Upper lobe of left lung (tissue), 6 donors: ENCODE measurements around the gene SELENOO. TPM values are rescaled to one million over a fixed set of nuclear protein-coding genes. Genes with fewer than 3 reads are reported as not detected.

Experiments
- ATAC-seq, 2 donors: fragments of 200-7000 bp; cut with Tn5 transposase; one replicate each; pipeline ENCODE4 v1.9.1; 2022; ENCODE audit warnings: mild to moderate bottlenecking in 2 of 2, moderate library complexity in 2 of 2; ENCODE audit not compliant: low FRiP score in 2 of 2
- DNase-seq, 2 donors: peaks; one replicate each; pipeline ENCODE4 v3.0.0-alpha.2; 2019 to 2020
- H3K27ac ChIP-seq, 4 donors: fragments of 200-600 bp; sonication (generic); one replicate each; pipeline ENCODE4 v1.5.1; 2016 to 2019
- H3K27me3 ChIP-seq, 4 donors: fragments of 200-600 bp; sonication (generic); one replicate each; pipeline ENCODE4 v1.5.1; 2017 to 2019
- H3K36me3 ChIP-seq, 4 donors: fragments of 200-600 bp; sonication (generic); one replicate each; pipeline ENCODE4 v1.5.1; 2016 to 2019
- H3K4me1 ChIP-seq, 4 donors: fragments of 200-600 bp; sonication (generic); one replicate each; pipeline ENCODE4 v1.5.1; 2018 to 2019
- H3K4me3 ChIP-seq, 4 donors: fragments of 200-600 bp; sonication (generic); one replicate each; pipeline ENCODE4 v1.5.1; 2017 to 2019; ENCODE audit warnings: mild to moderate bottlenecking in 2 of 4, moderate library complexity in 1 of 4
- H3K9me3 ChIP-seq, 4 donors: fragments of 200-600 bp; sonication (generic); one replicate each; pipeline ENCODE4 v1.5.1; 2018 to 2019
- CTCF ChIP-seq, 6 experiments: fragments of 450-650 bp in 4 of 6; fragments of 200-600 bp in 2 of 6; sonication (generic) in 2 of 6; IDR thresholded peaks; one replicate each; pipeline ENCODE4 v1.5.1; 2016 to 2019; ENCODE audit warnings: antibody characterized with exemption in 6 of 6
- EP300 ChIP-seq, 4 donors: sonication (generic); formaldehyde crosslinking; IDR thresholded peaks; one replicate each; pipeline ENCODE4 v1.5.1; 2017; ENCODE audit warnings: antibody characterized with exemption in 4 of 4, control low read depth in 2 of 4
- POLR2A ChIP-seq, 4 donors: fragments of 450-650 bp; IDR thresholded peaks; one replicate each; pipeline ENCODE4 v1.5.1; 2016 to 2017; ENCODE audit warnings: antibody characterized with exemption in 4 of 4, mild to moderate bottlenecking in 2 of 4
- POLR2AphosphoS5 ChIP-seq, 2 donors: sonication (generic); formaldehyde crosslinking; IDR thresholded peaks; one replicate each; pipeline ENCODE4 v1.5.1; 2017; ENCODE audit warnings: antibody characterized with exemption in 2 of 2
- WGBS, 2 donors: methylation state at CpG; one replicate each; pipeline ENCODE4 v1.1.5; 2017 to 2018; 5-methylcytosine and 5-hydroxymethylcytosine counted together
- total RNA-seq, 6 donors: library from RNA; depleted of rRNA in 4 of 6; stranded (reverse); fragments of >200 nt in 4 of 6; gene quantifications; one replicate each; pipeline versions ENCODE4 v1.1.0 to v1.2.1, GENCODE V29; 2016 to 2021
- donor health status: DM: no; HTN: no; CAD: no; lungs with moderate emphysema.
- donor health status: DM: no; HTN: yes; CAD: no; lungs with severe emphysema.

Gene SELENOO
- total RNA-seq, 6 donors from 2014 or later = 23.1 to 102 (median 28.9) TPM

- ATAC-seq = no peak
- Histone ChIP-seq H3K4me3 (no peak overlapping the region), H3K27me3 (no peaks in the 10 kb centered on the region), H3K36me3 (peaks cover 34 to 97% (median 82%) of the 10 kb centered on the region in 4 donors), H3K9me3 (no peaks in the 10 kb centered on the region), H3K4me1 (peaks cover 0 to 4% (median 2%) of the 10 kb centered on the region in 4 donors), H3K27ac (no peak overlapping the region)
- 89 to 94% methylated on average over 6 to 11 of the region's 15 CpGs for WGBS, 2 donors
- DNase-seq = no peak
- TF ChIP-seq EP300 (IDR thresholded peaks at IDR 0.05) = no peak
- TF ChIP-seq CTCF (IDR thresholded peaks at IDR 0.05) = no peak
- no peak for TF ChIP-seq POLR2A (IDR thresholded peaks at IDR 0.05)
- no peak for TF ChIP-seq POLR2AphosphoS5 (IDR thresholded peaks at IDR 0.05)
Measured at GRCh38 chr22:50216055-50216683, 15.4 kb downstream of the SELENOO start.

GRCh38 chr22:50216684-50217520 lies 16.1 kb downstream of the SELENOO start:
- Histone ChIP-seq H3K36me3 (peaks cover 38 to 99% (median 88%) of the 10 kb centered on the region in 4 donors), H3K4me3 (no peak overlapping the region), H3K4me1 (peaks cover 0 to 4% (median 2%) of the 10 kb centered on the region in 4 donors), H3K27ac (no peak overlapping the region), H3K9me3 (no peaks in the 10 kb centered on the region), H3K27me3 (no peaks in the 10 kb centered on the region)
- ATAC-seq = no peak
- TF ChIP-seq CTCF (IDR thresholded peaks at IDR 0.05) (no peak), EP300 (IDR thresholded peaks at IDR 0.05) (no peak), POLR2A (IDR thresholded peaks at IDR 0.05) (no peak), POLR2AphosphoS5 (IDR thresholded peaks at IDR 0.05) (no peak)
- DNase-seq = peak; percentile 19 to 84
- WGBS, 2 donors = 95 to 96% methylated on average over 42 to 50 of the region's 57 CpGs

- Histone ChIP-seq H3K4me3 (no peak overlapping the region), H3K27ac (no peak overlapping the region), H3K9me3 (no peaks in the 10 kb centered on the region), H3K36me3 (peaks cover 43 to 99% (median 89%) of the 10 kb centered on the region in 4 donors), H3K27me3 (no peaks in the 10 kb centered on the region), H3K4me1 (peaks cover 0 to 4% (median 2%) of the 10 kb centered on the region in 4 donors)
- WGBS, 2 donors = 89 to 95% methylated on average over 10 to 21 of the region's 21 CpGs
- TF ChIP-seq POLR2AphosphoS5 (IDR thresholded peaks at IDR 0.05) (no peak), EP300 (IDR thresholded peaks at IDR 0.05) (no peak), CTCF (IDR thresholded peaks at IDR 0.05) (no peak), POLR2A (IDR thresholded peaks at IDR 0.05) (no peak)
- ATAC-seq (no peak), DNase-seq (peak in 1 of 2 donors; percentile 10)
Measured at GRCh38 chr22:50217543-50218152, 16.8 kb downstream of the SELENOO start.

GRCh38 chr22:50218153-50218995 lies 17.6 kb downstream of the SELENOO start:
- H3K36me3 ChIP-seq = peaks cover 47 to 99% (median 90%) of the 10 kb centered on the region in 4 donors
- DNase-seq (peak; percentile 19 to 84), ATAC-seq (peak in 1 of 2 donors; percentile 3)
- H3K27ac ChIP-seq = no peak overlapping the region
- WGBS, 2 donors = 95 to 96% methylated on average over 17 to 33 of the region's 43 CpGs
- H3K9me3 ChIP-seq = no peaks in the 10 kb centered on the region
- H3K4me3 ChIP-seq = no peak overlapping the region
- no peak for TF ChIP-seq EP300 (IDR thresholded peaks at IDR 0.05)
- H3K27me3 ChIP-seq = no peaks in the 10 kb centered on the region
- peaks cover 0 to 4% (median 2%) of the 10 kb centered on the region in 4 donors for H3K4me1 ChIP-seq
